Parathyroid adenoma (tissue), 2 donors: ENCODE results near the gene C9.
"Not testable (repeated sequence)": the region's sequence is repeated elsewhere in the genome, so short reads cannot be mapped to it uniquely, and the experiment has no call there.

Experiments used
- H2AFZ ChIP-seq: fragments of 300-600 bp; sonication (generic); one replicate; pipeline ENCODE4 v1.7.0; 2017; ENCODE audit warnings: antibody characterized with exemption, mild to moderate bottlenecking
- H3K27ac ChIP-seq: fragments of 300-600 bp; sonication (generic); one replicate; pipeline ENCODE4 v1.7.0; 2017
- H3K27me3 ChIP-seq: fragments of 300-600 bp; sonication (generic); one replicate; pipeline ENCODE4 v1.7.0; 2017; ENCODE audit warnings: low read length; ENCODE audit not compliant: control insufficient read depth, insufficient read depth
- H3K36me3 ChIP-seq: fragments of 300-600 bp; sonication (generic); one replicate; pipeline ENCODE4 v1.7.0; 2017; ENCODE audit warnings: low read length; ENCODE audit not compliant: control insufficient read depth, insufficient read depth
- H3K4me1 ChIP-seq: fragments of 300-600 bp; sonication (generic); one replicate; pipeline ENCODE4 v1.7.0; 2017; ENCODE audit warnings: control low read depth
- H3K4me2 ChIP-seq: fragments of 300-600 bp; sonication (generic); one replicate; pipeline ENCODE4 v1.7.0; 2017; ENCODE audit warnings: low read length
- H3K4me3 ChIP-seq: fragments of 300-600 bp; sonication (generic); one replicate; pipeline ENCODE4 v1.7.0; 2017; ENCODE audit warnings: low read depth, low read length
- H3K79me2 ChIP-seq: fragments of 300-600 bp; sonication (generic); one replicate; pipeline ENCODE4 v1.7.0; 2017; ENCODE audit warnings: control low read depth
- H3K9ac ChIP-seq: fragments of 300-600 bp; sonication (generic); one replicate; pipeline ENCODE4 v1.7.0; 2017; ENCODE audit warnings: mild to moderate bottlenecking
- H3K9me3 ChIP-seq: fragments of 300-600 bp; sonication (generic); one replicate; pipeline ENCODE4 v1.7.0; 2017; ENCODE audit warnings: low read length; ENCODE audit not compliant: control insufficient read depth
- CTCF ChIP-seq: fragments of 300-600 bp; sonication (generic); IDR thresholded peaks from one replicate; pipeline ENCODE4 v1.7.0; 2017; ENCODE audit warnings: antibody characterized with exemption, mild to moderate bottlenecking
- donor health status: primary hyperparathyroidism.

Gene C9

GRCh38 chr5:39274398-39275085, 89.8 kb downstream of the C9 start:
- H2AFZ ChIP-seq, result no peak overlapping the region
- H3K27me3 ChIP-seq, result no peaks in the 10 kb centered on the region
- no peak overlapping the region for H3K27ac ChIP-seq
- no peak overlapping the region for H3K4me3 ChIP-seq
- H3K4me2 ChIP-seq, result no peak overlapping the region
- no peak for TF ChIP-seq CTCF
- no peak overlapping the region for H3K9ac ChIP-seq
- H3K4me1 ChIP-seq, result no peaks in the 10 kb centered on the region
- H3K9me3 ChIP-seq, result no peaks in the 10 kb centered on the region
- no peaks in the 10 kb centered on the region for H3K79me2 ChIP-seq
- no peaks in the 10 kb centered on the region for H3K36me3 ChIP-seq

DNA sequence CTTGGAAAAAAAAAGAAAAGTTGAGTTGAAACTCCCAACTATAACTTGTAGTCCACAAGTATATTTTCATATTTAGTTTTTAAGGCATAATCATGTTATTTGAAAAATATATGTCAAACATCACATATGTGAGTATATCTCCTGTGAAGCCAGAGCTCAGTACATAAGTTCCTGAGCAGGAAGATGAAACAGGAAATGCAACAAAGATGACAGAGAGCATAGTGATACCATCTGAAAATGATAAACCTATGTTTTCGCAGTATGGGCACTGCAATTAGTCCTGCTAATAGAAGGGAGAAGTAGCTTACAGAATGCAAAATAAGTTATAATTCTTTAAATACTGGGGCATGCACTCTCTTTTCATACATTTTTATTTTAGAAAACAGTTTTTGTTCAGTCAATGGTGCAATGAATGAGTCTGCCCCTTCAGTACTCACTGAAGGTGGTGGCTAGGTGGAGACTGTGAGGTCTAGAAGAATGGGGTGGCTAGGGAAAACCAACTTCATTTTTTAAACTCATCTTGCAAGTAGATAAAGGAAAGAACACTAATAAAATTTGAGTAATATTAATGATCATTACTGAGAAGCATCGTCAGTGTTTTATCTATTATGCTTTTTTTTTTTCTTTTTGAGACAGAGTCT, 90.9 kb downstream of the C9 start:
- H3K79me2 ChIP-seq, result no peaks in the 10 kb centered on the region
- no peaks in the 10 kb centered on the region for H3K9me3 ChIP-seq
- H3K9ac ChIP-seq, result no peak overlapping the region
- no peaks in the 10 kb centered on the region for H3K27me3 ChIP-seq
- H3K4me3 ChIP-seq, result no peak overlapping the region
- H3K27ac ChIP-seq, result no peak overlapping the region
- no peaks in the 10 kb centered on the region for H3K4me1 ChIP-seq
- H2AFZ ChIP-seq, result no peak overlapping the region
- H3K4me2 ChIP-seq, result no peak overlapping the region
- TF ChIP-seq CTCF, result no peak
- no peaks in the 10 kb centered on the region for H3K36me3 ChIP-seq

GRCh38 chr5:39272869-39273231, 91.4 kb downstream of the C9 start:
- not testable (repeated sequence) for H3K4me2 ChIP-seq, H2AFZ ChIP-seq, H3K27me3 ChIP-seq, H3K27ac ChIP-seq, H3K36me3 ChIP-seq, H3K9me3 ChIP-seq, H3K4me3 ChIP-seq, H3K9ac ChIP-seq, H3K4me1 ChIP-seq, H3K79me2 ChIP-seq

DNA sequence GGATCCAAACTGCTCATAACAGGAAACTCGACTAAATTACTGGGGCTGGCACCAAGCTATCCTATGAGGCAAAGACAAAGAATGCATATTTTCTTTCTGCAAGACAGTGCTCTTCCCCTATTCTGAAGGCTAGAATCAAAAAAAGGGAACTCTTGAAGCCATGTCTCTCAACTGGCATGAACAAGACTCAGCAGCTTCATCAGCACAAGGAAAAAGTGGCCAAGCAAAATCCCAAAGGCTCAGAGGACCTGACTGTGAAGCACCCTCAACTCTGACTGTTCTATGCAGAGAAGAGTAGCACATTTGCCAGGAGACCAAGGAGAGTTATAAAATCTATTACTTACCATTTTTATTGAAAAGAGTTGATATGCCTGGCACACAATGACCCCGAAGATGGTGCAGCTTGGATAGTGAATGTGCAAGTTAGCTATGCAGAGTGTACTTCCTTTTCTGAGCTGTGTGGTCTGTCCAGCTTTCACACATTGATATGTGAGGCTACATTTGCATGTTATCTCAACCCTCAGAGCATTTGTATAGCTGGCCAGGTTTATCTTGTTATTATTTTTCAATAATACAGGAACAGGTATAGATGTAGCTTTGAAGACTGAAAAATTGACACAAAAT, 94.0 kb downstream of the C9 start:
- no peak overlapping the region for H3K27ac ChIP-seq

More for the DNA sequence above, 94.0 kb downstream of the C9 start:
- no peaks in the 10 kb centered on the region for H3K9me3 ChIP-seq
- no peak for TF ChIP-seq CTCF
- no peak overlapping the region for H2AFZ ChIP-seq
- H3K4me1 ChIP-seq, result no peaks in the 10 kb centered on the region
- H3K4me2 ChIP-seq, result no peak overlapping the region
- H3K79me2 ChIP-seq, result no peaks in the 10 kb centered on the region
- no peak overlapping the region for H3K4me3 ChIP-seq
- no peaks in the 10 kb centered on the region for H3K36me3 ChIP-seq
- no peak overlapping the region for H3K9ac ChIP-seq
- no peaks in the 10 kb centered on the region for H3K27me3 ChIP-seq
